Measurements from ENCODE around the gene STAC.

Gene STAC

DNA sequence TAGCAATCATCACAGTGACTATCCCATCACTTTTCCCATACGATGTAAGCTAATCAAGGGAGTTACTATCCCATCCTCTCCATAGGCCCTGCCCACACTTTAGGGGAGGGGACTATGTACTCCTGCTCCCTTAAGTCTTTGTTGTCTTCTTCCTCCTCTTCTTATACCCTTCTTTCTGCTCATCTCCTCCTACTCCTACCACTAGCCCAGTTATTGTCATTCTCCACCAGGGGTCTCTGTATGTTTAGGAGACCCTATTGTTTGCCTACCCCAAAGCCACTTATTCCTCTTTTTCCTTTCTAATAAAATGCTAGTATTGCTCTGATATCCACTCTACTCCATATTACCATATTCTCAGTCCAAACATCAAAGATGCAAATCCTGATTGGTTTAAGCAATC lies 27.8 kb downstream of the STAC start:
- no peaks in the 10 kb centered on the region for H3K27me3 ChIP-seq (ENCODE audit: control insufficient read depth in 5 of 5, insufficient read depth in 4 of 5, low read length in 5 of 5)
- H3K9ac ChIP-seq (ENCODE audit: low read length in 5 of 5) = no peak overlapping the region
- H3K4me1 ChIP-seq (ENCODE audit: control insufficient read depth in 5 of 5, insufficient read depth in 5 of 5, low read length in 5 of 5) = no peaks in the 10 kb centered on the region
- no peaks in the 10 kb centered on the region for H3K36me3 ChIP-seq (ENCODE audit: control insufficient read depth in 5 of 5, insufficient read depth in 5 of 5, low read length in 5 of 5)
- H3K4me3 ChIP-seq (ENCODE audit: low read depth in 1 of 5, low read length in 5 of 5) = no peak overlapping the region
- no peaks in the 10 kb centered on the region for H3K9me3 ChIP-seq (ENCODE audit: control insufficient read depth in 5 of 5, low read length in 5 of 5)
- H3K27ac ChIP-seq (ENCODE audit: low read depth, low read length) = no peak overlapping the region

DNA sequence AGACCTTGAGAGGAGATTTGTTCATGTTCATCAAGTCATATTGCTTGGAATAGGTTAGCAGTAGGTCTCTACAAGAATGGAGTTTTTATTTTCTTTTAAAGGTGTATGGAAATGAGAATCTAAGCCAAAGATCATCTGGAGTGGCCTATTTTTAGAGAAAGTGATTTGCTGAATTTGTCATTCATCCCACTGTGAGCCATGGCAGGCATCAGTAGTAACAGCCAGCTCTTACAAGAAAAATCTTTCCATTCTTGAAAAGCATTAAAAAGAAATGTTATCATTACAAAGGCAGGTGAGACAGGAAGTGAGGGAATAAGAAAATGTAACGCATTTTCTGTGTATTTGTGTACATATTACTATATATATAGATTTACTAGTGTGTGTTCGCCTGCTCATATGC lies 29.6 kb downstream of the STAC start:
- H3K27me3 ChIP-seq (ENCODE audit: control insufficient read depth in 5 of 5, insufficient read depth in 4 of 5, low read length in 5 of 5) = no peaks in the 10 kb centered on the region
- no peaks in the 10 kb centered on the region for H3K4me1 ChIP-seq (ENCODE audit: control insufficient read depth in 5 of 5, insufficient read depth in 5 of 5, low read length in 5 of 5)
- no peaks in the 10 kb centered on the region for H3K9me3 ChIP-seq (ENCODE audit: control insufficient read depth in 5 of 5, low read length in 5 of 5)
- H3K4me3 ChIP-seq (ENCODE audit: low read depth in 1 of 5, low read length in 5 of 5) = no peak overlapping the region
- H3K9ac ChIP-seq (ENCODE audit: low read length in 5 of 5) = no peak overlapping the region
- no peak overlapping the region for H3K27ac ChIP-seq (ENCODE audit: low read depth, low read length)
- no peaks in the 10 kb centered on the region for H3K36me3 ChIP-seq (ENCODE audit: control insufficient read depth in 5 of 5, insufficient read depth in 5 of 5, low read length in 5 of 5)

DNA sequence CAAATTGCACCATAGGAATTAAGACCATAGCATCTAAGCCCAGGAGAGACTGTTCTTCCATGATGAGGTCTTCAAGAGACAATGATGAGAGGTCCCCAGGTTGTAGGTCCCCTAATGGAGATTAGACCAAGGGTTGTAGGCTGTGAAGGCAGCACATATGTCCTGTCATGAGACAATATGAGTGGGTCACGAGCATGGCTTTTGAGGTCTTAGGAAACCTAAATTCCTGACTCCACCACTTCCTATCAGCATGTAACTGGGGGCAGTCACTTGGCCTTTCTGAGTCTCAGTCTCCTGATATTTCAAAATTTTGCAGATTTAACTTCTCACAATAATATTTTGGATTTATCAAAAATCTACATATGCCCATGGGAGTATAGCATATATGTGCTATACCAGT lies 31.3 kb downstream of the STAC start:
- Histone ChIP-seq H3K4me1 (ENCODE audit: control insufficient read depth in 5 of 5, insufficient read depth in 5 of 5, low read length in 5 of 5) (no peaks in the 10 kb centered on the region), H3K27me3 (ENCODE audit: control insufficient read depth in 5 of 5, insufficient read depth in 4 of 5, low read length in 5 of 5) (no peaks in the 10 kb centered on the region), H3K4me3 (ENCODE audit: low read depth in 1 of 5, low read length in 5 of 5) (no peak overlapping the region), H3K9me3 (ENCODE audit: control insufficient read depth in 5 of 5, low read length in 5 of 5) (peaks cover 0 to 7% (median 0%) of the 10 kb centered on the region in 5 donors), H3K36me3 (ENCODE audit: control insufficient read depth in 5 of 5, insufficient read depth in 5 of 5, low read length in 5 of 5) (no peaks in the 10 kb centered on the region), H3K27ac (ENCODE audit: low read depth, low read length) (no peak overlapping the region), H3K9ac (ENCODE audit: low read length in 5 of 5) (no peak overlapping the region)

DNA sequence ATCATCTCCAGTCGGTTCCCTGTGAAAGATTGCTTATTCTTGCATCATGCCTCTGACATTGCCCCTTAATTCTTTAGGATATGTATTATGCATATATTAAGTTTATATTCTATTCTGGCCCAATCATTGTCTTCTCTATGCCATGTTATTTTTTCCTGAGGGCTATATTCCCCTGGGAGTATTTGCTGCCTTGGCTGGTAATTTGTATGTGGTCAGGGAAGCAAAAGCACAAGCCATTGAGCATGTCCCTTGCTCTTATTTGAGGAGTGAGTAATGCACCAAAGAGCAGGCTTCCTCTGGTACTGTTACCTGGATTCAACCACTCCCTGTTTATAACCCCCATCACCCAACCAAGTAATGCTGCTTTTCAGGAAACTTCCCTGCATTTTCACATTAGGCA lies 36.3 kb downstream of the STAC start:
- no peak overlapping the region for H3K27ac ChIP-seq (ENCODE audit: low read depth, low read length)
- no peaks in the 10 kb centered on the region for H3K4me1 ChIP-seq (ENCODE audit: control insufficient read depth in 5 of 5, insufficient read depth in 5 of 5, low read length in 5 of 5)
- H3K4me3 ChIP-seq (ENCODE audit: low read depth in 1 of 5, low read length in 5 of 5) = no peak overlapping the region
- peaks cover 0 to 7% (median 0%) of the 10 kb centered on the region in 5 donors for H3K9me3 ChIP-seq (ENCODE audit: control insufficient read depth in 5 of 5, low read length in 5 of 5)
- H3K27me3 ChIP-seq (ENCODE audit: control insufficient read depth in 5 of 5, insufficient read depth in 4 of 5, low read length in 5 of 5) = no peaks in the 10 kb centered on the region
- no peaks in the 10 kb centered on the region for H3K36me3 ChIP-seq (ENCODE audit: control insufficient read depth in 5 of 5, insufficient read depth in 5 of 5, low read length in 5 of 5)
- H3K9ac ChIP-seq (ENCODE audit: low read length in 5 of 5) = no peak overlapping the region

DNA sequence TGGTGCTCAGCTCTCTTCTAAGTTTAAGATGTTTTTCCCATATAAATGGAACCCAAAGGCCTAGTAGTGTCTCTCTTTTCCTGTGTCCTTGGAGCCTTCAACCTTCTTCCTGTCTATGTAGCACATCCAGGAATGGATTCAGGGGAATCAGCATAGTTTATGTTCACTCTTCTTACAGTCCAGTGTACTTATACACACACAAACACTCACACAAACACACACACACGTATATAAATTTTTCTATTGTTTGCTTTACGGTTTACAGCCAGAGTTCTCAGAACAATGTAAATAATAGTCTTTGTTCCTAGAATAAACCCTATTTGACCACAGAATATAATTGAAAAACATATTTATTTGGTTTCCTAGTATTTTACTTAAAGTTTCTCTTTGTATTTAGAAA lies 36.9 kb downstream of the STAC start:
- Histone ChIP-seq H3K9ac (ENCODE audit: low read length in 5 of 5) (no peak overlapping the region), H3K36me3 (ENCODE audit: control insufficient read depth in 5 of 5, insufficient read depth in 5 of 5, low read length in 5 of 5) (no peaks in the 10 kb centered on the region), H3K4me1 (ENCODE audit: control insufficient read depth in 5 of 5, insufficient read depth in 5 of 5, low read length in 5 of 5) (no peaks in the 10 kb centered on the region), H3K9me3 (ENCODE audit: control insufficient read depth in 5 of 5, low read length in 5 of 5) (peaks cover 0 to 7% (median 0%) of the 10 kb centered on the region in 5 donors), H3K27me3 (ENCODE audit: control insufficient read depth in 5 of 5, insufficient read depth in 4 of 5, low read length in 5 of 5) (no peaks in the 10 kb centered on the region), H3K27ac (ENCODE audit: low read depth, low read length) (no peak overlapping the region), H3K4me3 (ENCODE audit: low read depth in 1 of 5, low read length in 5 of 5) (no peak overlapping the region)

DNA sequence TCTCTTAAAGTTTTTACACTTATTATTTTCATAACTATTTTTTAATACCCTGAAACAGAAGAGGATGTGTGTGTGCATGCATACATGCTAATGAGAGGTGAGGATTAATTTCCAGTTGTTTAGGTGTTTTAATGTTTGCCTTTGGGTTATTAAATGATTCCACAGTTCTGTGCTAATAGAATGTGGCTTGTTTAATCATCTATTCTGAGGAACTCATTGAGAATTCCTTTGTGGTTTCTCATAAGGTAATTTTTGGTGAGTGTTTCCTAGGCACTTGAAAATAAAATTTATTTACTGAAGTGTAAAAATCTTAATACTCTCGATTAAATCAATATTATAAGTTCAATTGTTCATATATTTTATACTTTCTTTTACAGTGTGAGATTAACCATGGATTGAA lies 38.0 kb downstream of the STAC start:
- H3K27me3 ChIP-seq (ENCODE audit: control insufficient read depth in 5 of 5, insufficient read depth in 4 of 5, low read length in 5 of 5) = no peaks in the 10 kb centered on the region
- H3K27ac ChIP-seq (ENCODE audit: low read depth, low read length) = no peak overlapping the region
- no peak overlapping the region for H3K4me3 ChIP-seq (ENCODE audit: low read depth in 1 of 5, low read length in 5 of 5)
- no peaks in the 10 kb centered on the region for H3K4me1 ChIP-seq (ENCODE audit: control insufficient read depth in 5 of 5, insufficient read depth in 5 of 5, low read length in 5 of 5)
- H3K9ac ChIP-seq (ENCODE audit: low read length in 5 of 5) = no peak overlapping the region
- no peaks in the 10 kb centered on the region for H3K36me3 ChIP-seq (ENCODE audit: control insufficient read depth in 5 of 5, insufficient read depth in 5 of 5, low read length in 5 of 5)
- H3K9me3 ChIP-seq (ENCODE audit: control insufficient read depth in 5 of 5, low read length in 5 of 5) = peaks cover 0 to 7% (median 0%) of the 10 kb centered on the region in 5 donors

DNA sequence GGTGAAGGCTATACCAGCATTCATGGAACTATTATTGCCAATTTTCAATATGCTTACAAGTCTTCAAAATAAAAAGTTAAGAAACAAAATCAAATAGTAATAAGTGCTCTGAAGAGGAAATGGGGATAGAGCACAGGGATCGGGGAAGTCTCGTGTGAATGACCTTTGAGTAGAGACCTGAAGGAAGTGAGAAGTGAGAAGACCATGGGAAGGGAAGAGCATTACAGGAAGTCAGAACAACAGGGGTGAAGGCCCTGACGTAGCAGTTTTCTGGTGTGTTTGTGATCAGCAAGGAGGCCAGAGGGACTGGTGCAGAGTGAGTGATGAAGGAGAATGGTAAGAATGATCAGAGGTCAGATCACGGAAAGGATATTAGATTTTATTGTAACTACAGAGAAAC lies 48.1 kb downstream of the STAC start:
- Histone ChIP-seq H3K9ac (ENCODE audit: low read length in 5 of 5) (no peak overlapping the region), H3K36me3 (ENCODE audit: control insufficient read depth in 5 of 5, insufficient read depth in 5 of 5, low read length in 5 of 5) (no peaks in the 10 kb centered on the region), H3K9me3 (ENCODE audit: control insufficient read depth in 5 of 5, low read length in 5 of 5) (no peaks in the 10 kb centered on the region), H3K27me3 (ENCODE audit: control insufficient read depth in 5 of 5, insufficient read depth in 4 of 5, low read length in 5 of 5) (no peaks in the 10 kb centered on the region), H3K4me3 (ENCODE audit: low read depth in 1 of 5, low read length in 5 of 5) (no peak overlapping the region), H3K4me1 (ENCODE audit: control insufficient read depth in 5 of 5, insufficient read depth in 5 of 5, low read length in 5 of 5) (peaks cover 0 to 1% (median 0%) of the 10 kb centered on the region in 5 donors), H3K27ac (ENCODE audit: low read depth, low read length) (no peak overlapping the region)

DNA sequence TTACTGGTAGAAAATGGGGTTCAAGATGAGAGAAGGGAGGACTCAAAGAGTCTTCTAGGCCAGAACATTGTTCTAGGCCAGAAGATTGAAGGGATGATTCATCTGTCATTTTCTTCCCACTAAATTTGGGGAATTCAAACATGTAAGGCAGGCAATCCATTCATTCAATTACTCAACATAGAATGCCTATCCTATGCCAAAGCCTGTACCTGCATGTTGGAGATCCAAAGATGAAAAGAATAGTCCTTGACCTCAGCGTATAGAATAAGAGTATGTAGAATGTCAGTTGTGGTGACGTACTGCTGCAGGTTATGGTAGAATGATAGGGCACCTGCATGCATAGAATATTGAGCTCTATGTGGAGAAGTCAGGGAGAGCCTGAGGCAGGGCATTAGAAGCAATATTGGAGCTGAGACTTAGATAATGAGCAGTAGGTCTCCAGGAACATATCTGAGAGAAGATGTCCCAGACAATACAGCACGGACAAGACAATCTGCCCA lies 49.7 kb downstream of the STAC start:
- Histone ChIP-seq H3K9me3 (ENCODE audit: control insufficient read depth in 5 of 5, low read length in 5 of 5) (no peaks in the 10 kb centered on the region), H3K4me3 (ENCODE audit: low read depth in 1 of 5, low read length in 5 of 5) (no peak overlapping the region), H3K36me3 (ENCODE audit: control insufficient read depth in 5 of 5, insufficient read depth in 5 of 5, low read length in 5 of 5) (no peaks in the 10 kb centered on the region), H3K4me1 (ENCODE audit: control insufficient read depth in 5 of 5, insufficient read depth in 5 of 5, low read length in 5 of 5) (peaks cover 0 to 16% (median 8%) of the 10 kb centered on the region in 5 donors), H3K9ac (ENCODE audit: low read length in 5 of 5) (no peak overlapping the region), H3K27me3 (ENCODE audit: control insufficient read depth in 5 of 5, insufficient read depth in 4 of 5, low read length in 5 of 5) (no peaks in the 10 kb centered on the region), H3K27ac (ENCODE audit: low read depth, low read length) (no peak overlapping the region)

DNA sequence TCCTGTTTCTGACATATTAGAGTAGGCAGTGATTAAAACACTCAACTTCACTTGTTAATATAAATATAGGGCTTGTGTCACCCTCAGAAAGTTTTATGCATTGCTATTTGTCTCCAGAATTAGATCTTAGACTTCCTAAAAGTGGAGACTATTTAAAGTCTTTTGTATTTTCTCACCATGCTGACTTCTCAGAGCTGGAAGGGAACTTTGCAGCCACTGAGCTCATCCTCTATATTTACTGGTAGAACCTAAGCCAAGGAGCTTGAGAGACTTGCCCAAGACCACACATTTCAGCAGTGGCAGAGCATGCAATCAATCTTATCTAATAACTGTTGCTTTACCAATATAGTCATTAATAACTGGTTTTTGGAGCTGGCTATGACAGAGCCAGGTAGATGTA lies 53.2 kb downstream of the STAC start:
- no peaks in the 10 kb centered on the region for H3K27me3 ChIP-seq (ENCODE audit: control insufficient read depth in 5 of 5, insufficient read depth in 4 of 5, low read length in 5 of 5)
- H3K27ac ChIP-seq (ENCODE audit: low read depth, low read length) = no peak overlapping the region
- H3K9ac ChIP-seq (ENCODE audit: low read length in 5 of 5) = no peak overlapping the region
- H3K9me3 ChIP-seq (ENCODE audit: control insufficient read depth in 5 of 5, low read length in 5 of 5) = no peaks in the 10 kb centered on the region
- H3K36me3 ChIP-seq (ENCODE audit: control insufficient read depth in 5 of 5, insufficient read depth in 5 of 5, low read length in 5 of 5) = no peaks in the 10 kb centered on the region
- peaks cover 0 to 20% (median 8%) of the 10 kb centered on the region in 5 donors for H3K4me1 ChIP-seq (ENCODE audit: control insufficient read depth in 5 of 5, insufficient read depth in 5 of 5, low read length in 5 of 5)
- H3K4me3 ChIP-seq (ENCODE audit: low read depth in 1 of 5, low read length in 5 of 5) = no peak overlapping the region

DNA sequence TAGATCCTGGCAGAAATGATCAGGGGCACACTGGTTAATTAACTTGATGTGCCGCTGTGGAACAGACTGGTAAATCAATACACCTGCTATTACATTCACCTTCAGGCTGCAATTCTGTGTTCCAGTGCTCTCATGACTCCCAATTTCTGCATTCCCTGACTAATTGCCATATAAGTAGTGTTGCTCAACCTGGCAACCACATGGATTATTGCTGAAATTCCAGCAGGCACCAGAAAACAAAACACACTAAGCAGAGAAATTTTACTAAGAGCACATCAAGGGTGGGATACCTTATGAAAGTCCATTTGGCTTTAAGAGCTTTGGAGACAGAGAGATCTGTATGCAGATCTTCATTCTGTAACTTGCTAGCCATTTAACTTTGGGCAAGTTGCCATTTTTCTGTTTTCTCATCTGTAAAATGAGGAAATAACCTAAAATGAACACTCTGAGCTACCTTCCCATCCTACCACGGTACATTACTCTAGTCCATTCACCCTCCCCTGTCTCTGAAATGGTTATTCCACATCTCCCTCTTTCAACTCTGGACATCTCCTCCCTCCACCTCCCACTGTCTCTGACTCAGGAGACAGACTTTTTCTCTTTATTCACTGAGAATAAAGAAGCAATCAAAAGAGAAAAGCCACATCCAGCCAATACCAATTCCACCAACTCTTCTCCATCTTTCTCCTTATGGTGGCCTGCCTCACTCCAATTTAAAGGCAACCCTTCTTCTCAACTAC lies 54.6 kb downstream of the STAC start:
- Histone ChIP-seq H3K36me3 (ENCODE audit: control insufficient read depth in 5 of 5, insufficient read depth in 5 of 5, low read length in 5 of 5) (no peaks in the 10 kb centered on the region), H3K27me3 (ENCODE audit: control insufficient read depth in 5 of 5, insufficient read depth in 4 of 5, low read length in 5 of 5) (no peaks in the 10 kb centered on the region), H3K27ac (ENCODE audit: low read depth, low read length) (no peak overlapping the region), H3K9ac (ENCODE audit: low read length in 5 of 5) (no peak overlapping the region), H3K9me3 (ENCODE audit: control insufficient read depth in 5 of 5, low read length in 5 of 5) (no peaks in the 10 kb centered on the region), H3K4me3 (ENCODE audit: low read depth in 1 of 5, low read length in 5 of 5) (no peak overlapping the region), H3K4me1 (ENCODE audit: control insufficient read depth in 5 of 5, insufficient read depth in 5 of 5, low read length in 5 of 5) (peaks cover 0 to 20% (median 8%) of the 10 kb centered on the region in 5 donors)

Data from subcutaneous abdominal adipose tissue (tissue), 5 donors.